Astrocyte of the hippocampus (primary cell): ENCODE results near the gene XRCC6.
"Not testable (repeated sequence)": the region's sequence is repeated elsewhere in the genome, so short reads cannot be mapped to it uniquely, and the experiment has no call there.

Experiments
- DNase-seq: peaks from one replicate; pipeline ENCODE4 v3.0.0; 2011; ENCODE audit warnings: low read depth, low spot score

XRCC6 gene

DNA sequence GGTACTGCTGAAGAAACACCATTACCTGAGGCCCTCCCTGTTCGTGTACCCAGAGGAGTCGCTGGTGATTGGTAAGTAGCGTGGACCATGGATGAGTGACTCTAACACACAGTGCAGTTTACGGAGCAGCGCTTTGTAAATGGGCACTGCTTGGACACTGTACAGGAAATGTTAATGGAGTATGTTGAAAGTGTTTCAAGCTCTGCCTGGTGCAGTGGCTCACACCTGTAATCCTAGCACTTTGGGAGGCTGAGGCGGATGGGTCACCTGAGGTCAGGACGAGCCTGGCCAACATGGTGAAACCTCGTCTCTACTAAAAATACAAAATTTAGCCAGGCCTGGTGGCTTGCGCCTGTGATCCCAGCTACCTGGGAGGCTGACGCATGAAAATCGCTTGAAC lies 29.7 kb downstream of the XRCC6 start:
- DNase-seq = no peak

DNA sequence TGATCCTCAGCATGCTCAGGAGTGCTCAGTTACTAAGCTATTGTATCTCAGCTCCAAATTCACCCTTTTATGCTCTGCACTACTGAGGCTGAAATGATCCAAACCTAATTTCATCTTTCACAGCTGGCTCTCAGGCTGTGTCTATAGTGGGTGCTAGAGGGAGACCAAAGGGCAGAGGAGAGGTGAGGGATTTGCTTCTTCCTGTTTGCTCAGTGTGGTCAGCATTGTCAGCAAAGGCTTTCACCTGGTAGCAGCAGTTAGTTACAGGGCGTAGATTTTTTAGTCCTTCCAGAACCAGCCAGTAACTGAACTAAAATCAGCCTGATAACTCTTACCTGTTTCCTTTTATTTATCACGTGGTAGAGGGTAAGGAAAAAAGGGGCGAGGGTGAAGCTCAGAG lies 33.2 kb downstream of the XRCC6 start:
- DNase-seq = no peak

DNA sequence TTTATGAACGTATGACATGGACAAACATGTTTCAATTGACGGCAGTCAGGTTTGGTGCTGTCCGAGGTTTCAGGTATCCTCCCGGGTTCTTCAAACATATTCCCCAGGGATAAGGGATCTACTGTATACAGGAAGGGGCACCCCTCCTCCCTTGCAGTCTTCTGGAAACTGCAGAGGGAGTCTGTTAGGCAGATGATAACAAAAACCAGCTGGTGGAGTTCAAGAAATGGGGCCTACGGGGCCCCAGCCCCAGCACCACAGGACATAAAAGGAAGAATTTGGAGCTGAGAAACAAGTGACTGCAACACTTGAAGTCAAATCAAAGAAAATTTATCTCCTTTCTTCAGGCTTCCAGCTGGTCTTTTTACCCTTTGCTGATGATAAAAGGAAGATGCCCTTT lies 35.5 kb downstream of the XRCC6 start:
- DNase-seq = no peak

DNA sequence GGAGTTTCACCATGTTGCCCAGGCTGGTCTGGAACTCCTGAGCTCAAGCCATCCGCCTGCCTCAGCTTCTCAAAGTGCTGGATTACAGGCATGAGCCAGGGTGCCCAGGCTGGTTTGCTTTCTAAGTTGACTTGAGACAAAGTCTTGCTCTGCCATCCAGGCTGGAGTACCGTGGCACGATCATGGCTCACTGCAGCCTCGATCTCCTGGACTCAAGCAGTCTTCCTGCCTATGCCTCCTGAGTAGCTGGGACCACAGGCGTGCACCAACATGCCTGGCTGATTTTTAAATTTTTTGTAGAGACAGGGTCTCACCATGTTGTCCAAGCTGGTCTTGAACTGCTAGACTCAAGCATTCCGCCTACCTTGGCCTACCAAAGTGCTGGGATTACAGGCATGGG lies 36.6 kb downstream of the XRCC6 start:
- DNase-seq = no peak

DNA sequence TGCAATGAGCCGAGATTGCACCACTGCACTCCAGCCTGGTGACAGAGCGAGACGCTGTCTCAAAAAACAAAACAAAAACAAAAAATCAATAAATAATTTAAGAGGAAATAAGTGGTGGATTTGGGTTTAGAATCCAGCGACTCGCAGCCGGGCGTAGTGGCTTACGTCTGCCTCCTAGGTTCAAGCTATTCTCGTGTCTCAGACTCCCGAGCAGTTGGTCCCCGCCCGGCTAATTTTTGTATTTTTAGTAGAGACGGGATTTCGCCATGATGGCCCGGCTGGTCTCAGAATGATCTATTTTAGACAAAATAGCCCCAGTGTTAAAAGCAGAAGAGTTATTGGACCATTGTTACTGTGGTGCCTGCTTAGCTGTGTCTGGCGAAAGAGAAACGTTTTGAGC lies 37.8 kb downstream of the XRCC6 start:
- DNase-seq = no peak

DNA sequence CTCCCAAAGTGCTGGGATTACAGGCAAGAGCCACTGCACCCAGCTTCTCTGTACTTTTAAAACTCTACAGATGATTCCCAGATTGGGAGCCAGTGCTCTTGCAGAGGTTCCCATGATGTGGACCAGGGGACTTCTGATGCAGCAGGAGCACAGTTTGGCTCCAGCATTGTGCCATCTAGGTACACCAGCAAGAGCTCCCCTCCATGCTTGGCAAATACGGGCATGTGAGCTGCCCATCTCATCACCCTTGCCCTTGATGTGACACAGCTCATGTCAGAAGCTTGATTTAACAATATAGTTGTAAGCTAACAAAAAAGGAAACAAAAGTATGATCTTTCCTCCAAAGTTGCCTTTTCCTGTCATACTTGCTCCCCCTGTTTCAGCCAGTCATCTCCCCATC lies 38.8 kb downstream of the XRCC6 start:
- DNase-seq = no peak

DNA sequence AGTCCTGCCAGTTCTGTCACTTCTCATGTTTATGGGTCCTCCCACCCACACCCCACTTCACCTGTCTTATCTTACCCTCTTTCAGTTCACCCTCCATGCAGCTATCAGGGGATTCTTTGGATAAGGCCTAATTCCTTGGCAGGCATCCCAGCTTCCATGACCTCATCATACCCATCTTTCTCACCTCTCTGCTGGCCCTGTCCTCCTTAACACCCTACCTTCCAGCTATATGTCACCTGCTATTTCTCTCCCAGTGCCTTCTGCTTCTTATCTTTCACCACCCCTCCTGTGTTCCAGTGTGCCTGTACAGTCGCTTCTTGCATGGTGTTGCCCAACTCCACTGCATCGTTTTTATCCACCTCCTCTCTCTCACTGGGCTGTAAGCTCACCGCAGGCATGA lies 39.3 kb downstream of the XRCC6 start:
- DNase-seq = no peak

DNA sequence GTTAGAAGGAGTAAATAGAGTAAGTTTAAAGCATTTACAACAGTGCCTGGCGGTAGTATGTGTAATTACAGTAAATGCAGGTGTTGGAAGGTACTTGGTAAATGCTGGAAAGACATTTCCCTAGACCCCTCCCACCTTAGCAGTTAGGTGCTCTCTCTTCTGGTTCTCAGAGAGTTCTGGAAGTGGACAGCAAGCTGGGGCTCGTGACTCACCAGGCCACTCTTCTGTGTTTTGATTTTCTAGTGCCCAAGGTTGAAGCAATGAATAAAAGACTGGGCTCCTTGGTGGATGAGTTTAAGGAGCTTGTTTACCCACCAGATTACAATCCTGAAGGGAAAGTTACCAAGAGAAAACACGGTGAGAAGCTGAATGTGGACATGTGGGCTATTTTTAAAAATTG lies 40.0 kb downstream of the XRCC6 start:
- DNase-seq = peak; percentile 29

DNA sequence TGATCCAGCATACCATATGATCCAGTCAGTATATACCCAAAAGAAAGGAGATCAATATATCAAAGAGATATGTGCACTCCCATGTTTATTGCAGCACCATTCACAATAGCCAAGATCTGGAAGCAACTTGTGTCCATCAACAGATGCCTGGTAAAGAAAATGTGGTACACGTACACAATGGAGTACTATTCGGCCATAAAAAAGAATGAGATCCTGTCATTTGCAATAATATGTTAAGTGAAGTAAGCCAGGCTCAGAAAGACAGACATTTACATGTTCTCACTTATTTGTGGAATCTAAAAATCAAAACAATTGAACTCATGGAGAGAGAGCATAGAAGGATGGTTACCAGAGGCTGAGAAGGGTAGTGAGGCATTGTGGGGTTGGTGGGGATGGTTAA lies 40.6 kb downstream of the XRCC6 start:
- no peak for DNase-seq

DNA sequence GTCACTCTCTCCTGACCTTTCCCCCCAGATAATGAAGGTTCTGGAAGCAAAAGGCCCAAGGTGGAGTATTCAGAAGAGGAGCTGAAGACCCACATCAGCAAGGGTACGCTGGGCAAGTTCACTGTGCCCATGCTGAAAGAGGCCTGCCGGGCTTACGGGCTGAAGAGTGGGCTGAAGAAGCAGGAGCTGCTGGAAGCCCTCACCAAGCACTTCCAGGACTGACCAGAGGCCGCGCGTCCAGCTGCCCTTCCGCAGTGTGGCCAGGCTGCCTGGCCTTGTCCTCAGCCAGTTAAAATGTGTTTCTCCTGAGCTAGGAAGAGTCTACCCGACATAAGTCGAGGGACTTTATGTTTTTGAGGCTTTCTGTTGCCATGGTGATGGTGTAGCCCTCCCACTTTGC lies 42.5 kb downstream of the XRCC6 start:
- DNase-seq = not testable (repeated sequence)

DNA sequence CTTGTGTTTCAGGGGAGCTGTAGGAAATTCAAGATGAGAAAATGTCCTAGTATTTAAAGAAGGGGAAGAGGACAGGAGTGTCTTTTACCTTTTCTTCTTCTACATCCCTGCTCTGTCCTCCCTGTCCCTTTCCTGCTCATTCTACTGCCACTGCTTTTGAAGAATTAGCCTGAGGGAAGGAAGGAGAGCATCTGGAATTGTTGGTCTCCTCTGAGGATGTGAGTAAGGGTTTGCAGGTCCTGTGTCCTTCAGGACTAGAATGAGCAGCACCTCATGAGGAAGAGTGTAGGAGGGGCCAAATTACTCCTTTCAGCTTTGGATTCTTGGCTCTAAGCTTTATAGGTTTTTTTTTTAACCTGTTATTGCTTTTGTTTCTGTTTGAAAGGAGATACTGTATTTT lies 43.4 kb downstream of the XRCC6 start:
- DNase-seq = no peak

DNA sequence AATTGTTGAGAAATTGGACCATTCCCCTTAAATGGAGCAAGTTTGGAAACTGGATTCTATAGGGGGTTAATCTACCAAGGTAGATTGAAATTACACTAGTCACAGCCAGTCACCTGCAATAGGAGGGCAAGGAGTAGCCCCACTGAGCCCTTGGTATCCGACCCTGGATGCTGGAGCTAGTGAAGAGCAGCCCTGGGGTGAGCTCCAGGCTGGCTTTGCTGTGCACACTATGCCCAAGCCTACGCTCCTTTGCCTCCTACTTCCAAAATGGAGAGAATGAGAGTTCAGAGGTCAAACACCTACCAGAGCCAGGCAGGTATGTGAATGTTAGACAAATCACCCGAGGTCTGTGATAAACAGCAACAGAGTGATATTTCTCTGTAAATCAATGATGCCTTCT lies 43.9 kb downstream of the XRCC6 start:
- no peak for DNase-seq

DNA sequence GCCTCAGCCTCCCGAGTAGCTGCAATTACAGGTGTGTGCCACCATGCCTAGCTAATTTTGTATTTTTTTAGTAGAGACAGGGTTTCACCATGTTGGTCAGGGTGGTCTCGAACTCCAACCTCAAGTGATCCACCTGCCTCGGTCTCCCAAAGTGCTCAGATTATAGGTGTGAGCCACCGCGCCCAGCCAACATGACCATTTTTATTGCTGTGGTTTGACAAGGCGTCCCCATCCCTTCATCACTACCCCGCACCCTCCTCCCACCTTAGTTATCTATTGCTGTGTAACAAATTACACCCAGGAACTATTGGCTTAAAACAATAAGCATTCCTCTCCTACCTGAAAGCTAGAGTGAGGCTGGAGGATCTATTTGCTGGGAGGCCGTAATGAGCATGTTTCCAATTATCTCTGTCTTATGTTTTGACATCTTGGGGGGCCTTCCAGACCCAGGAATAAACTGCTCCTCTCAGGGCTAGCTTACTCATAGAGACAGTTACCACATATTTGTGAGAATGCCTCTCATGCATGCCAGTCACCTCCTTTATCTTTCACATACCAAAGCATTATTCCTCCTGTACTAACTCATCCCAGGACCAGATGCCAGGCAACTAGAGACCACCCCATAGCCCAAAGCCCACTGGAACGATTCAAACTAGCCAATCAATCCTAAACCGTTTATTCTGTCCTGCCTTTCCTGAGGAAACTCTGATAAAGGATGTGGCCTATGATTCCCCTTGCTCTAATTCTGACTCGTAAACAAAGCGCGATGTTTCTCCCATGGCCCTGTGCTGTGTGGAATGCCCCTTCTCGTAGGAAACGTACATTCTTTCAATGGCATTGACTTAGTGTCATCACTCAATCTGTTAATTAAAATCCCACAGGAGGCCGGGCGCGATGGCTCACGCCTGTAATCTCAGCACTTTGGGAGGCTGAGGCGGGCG lies 48.1 kb downstream of the XRCC6 start:
- DNase-seq = peak; percentile 87

DNA sequence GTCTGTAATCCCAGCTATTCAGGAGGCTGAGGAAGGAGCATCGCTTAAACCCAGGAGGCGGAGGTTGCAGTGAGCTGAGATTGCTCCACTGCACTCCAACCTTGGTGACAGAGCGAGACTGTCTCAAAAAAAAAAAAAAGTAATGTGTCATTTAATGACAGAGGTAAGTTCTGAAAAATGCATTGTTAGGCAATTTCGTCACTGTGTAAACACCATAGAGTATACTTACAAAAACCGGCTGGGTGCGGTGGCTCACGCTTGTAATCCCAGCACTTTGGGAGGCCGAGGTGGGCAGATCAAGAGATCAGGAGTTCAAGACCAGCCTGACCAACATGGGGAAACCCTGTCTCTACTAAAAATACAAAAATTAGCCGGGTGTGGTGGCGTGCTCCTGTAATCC lies 51.0 kb downstream of the XRCC6 start:
- peak; percentile 39 for DNase-seq

DNA sequence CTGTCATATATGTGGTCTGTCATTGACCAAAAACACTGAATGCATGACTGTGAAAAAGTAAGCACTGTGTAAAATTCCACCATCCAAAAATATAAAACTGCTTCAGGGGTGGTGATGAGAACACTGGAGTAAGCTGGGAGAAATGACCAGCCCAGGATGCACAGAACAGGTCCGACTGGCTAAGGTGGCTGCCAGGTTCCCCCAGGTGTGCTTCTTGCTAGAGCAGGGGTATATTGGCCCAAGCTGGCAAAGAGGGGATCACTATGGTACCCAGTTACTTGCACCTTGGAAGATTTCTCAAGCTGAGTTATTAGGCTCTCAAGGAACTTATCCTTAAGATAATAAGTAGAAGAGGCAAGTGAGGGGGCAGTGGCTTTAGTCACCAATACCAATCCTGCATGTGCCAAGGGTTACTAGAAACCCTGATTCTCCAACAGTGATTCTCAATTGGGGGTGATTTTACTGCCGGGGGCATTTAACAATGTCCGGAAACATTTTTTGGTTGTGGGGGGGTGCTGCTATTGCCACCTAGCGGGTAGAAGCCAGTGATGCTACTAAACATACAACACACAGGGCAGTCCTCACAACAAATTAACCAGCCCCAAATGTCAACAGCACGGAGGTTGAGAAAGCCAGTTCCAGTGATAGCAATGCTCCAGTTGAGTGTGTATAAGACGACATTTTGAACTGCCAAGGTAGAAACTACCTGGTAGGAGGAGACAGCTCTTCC lies 51.9 kb downstream of the XRCC6 start:
- DNase-seq = no peak

DNA sequence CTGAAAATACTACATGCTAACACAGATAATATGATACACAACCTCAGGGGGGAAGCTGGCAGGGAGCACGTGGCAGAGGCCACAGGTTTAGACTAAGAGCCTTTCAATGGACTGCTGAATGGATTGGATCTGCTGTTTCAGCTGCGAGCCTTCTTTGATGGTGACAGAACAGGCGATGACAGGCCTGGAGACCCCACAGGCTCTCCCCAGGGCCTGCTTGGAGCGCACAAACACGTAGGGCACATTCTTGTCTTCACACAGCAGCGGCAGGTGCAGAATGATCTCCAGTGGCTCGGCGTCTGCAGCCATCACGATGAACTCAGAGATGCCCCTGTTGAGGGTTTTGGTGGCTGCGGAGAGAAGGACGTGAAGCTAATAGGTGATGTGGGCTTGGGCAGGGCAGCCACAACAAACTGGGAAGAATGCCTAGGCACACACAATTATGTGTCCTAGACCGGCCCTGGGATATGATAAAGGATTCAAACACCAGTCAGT lies 53.8 kb downstream of the XRCC6 start:
- no peak for DNase-seq

DNA sequence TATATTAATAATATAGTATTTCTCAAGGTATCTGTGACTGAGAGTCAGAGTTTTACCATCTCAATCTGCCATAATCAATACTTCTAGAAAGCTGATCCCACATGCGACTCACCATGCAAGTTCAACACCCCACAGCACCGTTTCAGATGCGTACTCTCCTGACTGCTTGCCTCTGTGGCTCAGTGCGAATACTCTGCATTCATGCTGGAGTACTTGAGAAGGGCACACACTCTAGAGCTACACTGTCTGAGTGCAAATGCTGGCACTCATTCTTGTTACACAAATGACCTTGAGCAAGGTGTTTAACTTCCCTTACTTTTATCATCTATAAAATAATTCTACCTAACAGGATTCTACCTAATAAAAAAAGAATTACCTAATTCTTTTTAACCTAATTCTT lies 55.0 kb downstream of the XRCC6 start:
- DNase-seq = no peak

DNA sequence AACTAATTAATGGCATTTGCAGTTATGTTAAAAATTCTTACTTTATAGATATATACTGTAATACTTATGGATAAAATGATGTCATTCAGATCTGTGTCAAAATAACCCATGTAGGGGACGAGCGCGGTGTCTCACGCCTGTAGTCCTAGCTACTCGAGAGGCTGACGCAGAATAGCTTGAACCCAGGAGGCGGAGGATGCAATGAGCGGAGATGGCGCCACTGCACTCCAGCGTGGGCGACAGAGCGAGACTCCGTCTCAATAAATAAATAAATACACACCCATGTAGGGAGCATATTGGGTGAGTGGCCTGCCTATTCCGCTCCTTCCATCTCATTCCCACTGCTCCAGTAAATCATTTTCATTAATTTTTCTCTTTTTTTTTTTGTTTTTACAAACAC lies 60.5 kb downstream of the XRCC6 start:
- no peak for DNase-seq

DNA sequence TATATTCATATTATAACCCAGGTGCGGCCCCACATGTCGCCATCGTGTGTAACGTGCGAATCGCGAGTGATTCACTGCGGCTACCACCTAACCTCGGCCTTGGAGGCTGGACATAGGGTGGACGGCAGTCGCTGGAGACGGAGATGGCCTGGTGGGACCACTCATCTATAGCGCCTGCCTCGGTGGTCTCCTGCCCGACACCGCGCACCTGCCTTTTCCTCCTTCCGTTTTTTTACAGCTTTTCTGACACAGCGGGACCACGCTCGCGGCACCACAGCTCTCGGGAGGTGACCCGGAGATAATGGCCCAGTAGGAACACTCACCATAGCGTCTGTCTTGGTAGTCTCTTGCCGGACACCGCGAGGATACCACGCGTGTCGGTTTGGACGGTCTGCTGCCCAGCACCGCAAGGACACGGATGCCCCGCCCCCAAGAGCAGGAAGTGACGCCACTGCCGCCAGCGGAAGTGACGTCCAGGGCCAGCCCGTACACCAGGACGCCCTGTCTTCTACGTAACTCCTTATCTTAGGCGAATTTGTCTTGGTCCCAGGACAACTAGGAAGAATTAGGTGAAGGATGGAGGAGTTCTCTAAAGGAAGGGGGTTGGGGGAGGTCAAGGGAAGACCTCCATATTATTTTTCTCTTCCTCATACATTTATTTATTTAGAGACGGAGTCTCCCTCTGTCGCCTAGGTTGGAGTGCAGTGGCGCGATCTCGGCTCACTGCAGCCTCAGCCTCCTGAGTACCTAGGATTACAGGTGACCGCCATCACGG lies 61.1 kb downstream of the XRCC6 start:
- DNase-seq = peak; percentile 93

DNA sequence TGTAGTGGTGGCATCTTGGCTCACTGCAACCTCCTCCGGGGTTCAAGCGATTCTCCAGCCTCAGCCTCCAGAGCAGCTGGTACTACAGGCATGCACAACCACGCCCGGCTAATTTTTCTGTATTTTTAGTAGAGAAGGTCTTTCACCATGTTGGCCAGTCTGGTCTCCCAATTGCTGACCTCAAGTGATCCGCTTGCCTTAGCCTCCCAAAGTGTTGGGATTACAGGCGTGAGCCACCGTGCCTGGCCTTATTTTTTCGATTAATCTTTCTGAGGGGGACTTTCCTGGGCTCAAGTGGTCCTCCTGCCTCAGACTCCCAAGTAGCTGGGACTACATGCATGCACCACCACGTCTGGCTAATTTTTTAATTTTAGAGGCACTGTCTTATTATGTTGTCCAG lies 62.0 kb downstream of the XRCC6 start:
- no peak for DNase-seq

DNA sequence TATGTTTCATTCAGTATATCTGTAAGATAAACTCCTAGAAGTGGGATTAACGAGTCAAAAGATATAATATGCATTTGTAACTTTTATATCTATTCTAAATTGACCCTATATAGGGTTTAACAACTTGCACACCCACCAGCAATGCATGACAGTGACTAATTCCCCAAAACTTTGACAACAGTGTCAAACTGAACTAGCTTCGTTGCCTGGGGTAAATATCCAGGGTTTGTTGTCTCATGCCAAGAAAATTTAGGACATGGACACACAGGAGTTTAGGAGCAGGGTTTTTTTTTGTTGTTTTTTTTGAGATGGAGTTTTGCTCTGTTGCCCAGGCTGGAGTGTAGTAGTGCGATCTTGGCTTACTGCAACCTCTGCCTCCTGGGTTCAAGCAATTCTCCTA lies 62.5 kb downstream of the XRCC6 start:
- DNase-seq = no peak

DNA sequence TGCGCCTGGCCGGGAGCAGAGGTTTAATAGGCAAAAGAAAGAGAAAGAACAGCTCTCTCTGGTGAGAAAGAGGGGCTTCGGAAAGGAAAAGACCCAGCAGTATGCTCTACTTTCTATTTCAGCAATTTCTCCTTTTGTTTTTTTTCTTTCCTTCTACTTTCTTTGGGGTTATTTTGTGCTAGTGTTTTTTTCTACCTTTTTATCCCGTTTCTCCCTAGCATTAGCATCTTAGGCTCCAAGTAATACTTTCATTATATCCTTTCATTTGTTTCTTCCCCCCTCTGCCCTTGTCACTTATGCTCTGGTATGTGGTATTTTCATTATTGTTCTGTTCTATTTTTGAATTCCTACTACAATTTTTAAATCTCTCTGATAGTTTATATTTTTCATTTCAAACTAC lies 63.1 kb downstream of the XRCC6 start:
- no peak for DNase-seq
